Measurements from ENCODE around the gene REEP1. TPM values are rescaled to one million over a fixed set of nuclear protein-coding genes. Genes with fewer than 3 reads are reported as not detected.

Gene REEP1
- total and polyA plus RNA-seq, 9 of the 15 experiments (the other 6 are each of a cell fraction or from before 2014, with no cell fraction given) = 0.11 to 0.67 (median 0.13) TPM

DNA sequence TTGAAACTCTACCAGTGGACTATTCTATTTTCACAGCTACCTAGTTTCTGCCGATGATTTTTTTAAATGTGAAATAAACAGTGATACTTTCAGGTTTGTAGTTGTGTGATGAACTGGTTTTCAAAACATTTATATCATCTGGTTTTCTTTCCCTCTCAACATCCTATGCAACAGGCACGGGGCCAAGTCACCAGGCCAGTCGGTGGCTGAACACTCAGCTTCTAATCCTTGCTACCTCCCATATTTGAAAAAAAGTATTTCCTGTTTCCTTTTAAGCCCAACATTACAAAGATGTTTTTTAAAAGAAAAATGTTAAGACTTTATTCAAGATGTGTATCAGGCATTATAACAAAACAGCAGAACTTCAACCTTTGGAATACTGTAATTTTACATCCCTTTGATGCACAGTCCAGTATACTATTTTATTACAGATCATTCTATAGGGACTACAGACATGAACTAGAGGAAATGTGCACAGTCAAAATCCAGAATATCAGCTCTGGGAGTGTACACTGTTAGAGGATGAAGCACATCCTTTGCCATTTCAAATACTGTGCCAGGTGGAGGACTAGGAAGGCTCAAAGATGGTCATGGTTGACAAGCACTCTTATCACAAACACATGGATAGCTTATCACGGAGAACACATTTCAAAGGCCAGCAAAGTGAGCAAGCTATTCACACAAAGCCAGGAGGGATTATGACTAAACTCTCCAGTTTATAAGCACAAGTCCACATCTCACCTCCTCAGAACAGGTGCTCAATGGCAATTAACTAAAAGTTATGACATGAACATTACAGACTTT is 123.5 kb downstream of the REEP1 start (continued):
- TF ChIP-seq, protein P1, sequence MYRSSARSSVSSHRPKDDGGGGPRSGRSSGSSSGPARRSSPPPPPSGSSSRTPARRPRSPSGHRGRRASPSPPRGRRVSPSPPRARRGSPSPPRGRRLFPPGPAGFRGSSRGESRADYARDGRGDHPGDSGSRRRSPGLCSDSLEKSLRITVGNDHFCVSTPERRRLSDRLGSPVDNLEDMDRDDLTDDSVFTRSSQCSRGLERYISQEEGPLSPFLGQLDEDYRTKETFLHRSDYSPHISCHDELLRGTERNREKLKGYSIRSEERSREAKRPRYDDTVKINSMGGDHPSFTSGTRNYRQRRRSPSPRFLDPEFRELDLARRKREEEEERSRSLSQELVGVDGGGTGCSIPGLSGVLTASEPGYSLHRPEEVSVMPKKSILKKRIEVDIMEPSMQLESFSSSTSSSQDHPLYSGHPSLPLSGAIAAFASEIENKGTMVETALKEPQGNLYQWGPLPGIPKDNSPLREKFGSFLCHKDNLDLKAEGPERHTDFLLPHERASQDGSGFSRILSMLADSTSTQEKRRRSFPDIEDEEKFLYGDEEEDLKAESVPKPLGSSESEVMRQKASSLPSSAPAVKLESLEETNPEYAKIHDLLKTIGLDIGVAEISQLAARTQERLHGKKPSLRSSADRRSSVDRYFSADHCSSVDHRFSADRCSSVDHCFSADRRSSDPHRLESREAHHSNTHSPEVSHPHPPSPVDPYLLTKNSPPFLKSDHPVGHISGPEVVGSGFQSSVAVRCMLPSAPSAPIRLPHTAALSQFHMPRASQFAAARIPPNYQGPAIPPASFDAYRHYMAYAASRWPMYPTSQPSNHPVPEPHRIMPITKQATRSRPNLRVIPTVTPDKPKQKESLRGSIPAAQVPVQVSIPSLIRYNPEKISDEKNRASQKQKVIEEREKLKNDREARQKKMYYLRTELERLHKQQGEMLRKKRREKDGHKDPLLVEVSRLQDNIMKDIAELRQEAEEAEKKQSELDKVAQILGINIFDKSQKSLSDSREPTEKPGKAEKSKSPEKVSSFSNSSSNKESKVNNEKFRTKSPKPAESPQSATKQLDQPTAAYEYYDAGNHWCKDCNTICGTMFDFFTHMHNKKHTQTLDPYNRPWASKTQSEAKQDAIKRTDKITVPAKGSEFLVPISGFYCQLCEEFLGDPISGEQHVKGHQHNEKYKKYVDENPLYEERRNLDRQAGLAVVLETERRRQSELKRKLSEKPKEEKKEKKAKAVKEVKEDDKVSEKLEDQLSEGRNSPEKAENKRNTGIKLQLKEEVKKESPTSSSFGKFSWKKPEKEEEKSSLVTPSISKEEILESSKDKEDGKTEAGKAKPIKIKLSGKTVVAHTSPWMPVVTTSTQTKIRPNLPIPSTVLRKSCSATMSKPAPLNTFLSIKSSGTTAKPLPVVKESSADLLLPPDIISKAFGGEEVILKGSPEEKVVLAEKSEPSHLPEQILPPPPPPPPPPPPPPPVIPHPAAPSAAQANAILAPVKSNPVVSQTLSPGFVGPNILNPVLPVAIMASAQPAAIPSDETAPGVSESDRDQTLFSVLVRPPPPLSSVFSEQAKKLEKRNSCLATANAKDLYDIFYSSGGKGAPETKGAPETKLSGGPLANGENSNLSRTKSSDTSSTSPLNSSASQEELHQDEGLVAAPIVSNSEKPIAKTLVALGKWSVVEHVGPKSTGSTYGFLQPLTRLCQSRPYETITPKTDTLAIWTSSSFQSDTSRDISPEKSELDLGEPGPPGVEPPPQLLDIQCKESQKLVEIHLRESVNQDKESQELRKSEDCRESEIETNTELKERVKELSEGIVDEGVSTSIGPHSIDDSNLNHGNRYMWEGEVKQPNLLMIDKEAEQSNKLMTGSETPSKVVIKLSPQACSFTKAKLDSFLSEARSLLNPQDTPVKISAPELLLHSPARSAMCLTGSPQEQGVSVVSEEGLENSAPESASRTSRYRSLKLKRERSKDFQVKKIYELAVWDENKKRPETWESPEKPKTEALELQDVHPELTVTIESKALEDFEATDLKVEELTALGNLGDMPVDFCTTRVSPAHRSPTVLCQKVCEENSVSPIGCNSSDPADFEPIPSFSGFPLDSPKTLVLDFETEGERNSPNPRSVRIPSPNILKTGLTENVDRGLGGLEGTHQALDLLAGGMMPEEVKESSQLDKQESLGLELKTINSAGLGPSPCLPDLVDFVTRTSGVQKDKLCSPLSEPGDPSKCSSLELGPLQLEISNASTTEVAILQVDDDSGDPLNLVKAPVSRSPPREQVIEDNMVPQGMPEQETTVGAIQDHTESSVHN (IDR thresholded peaks at IDR 0.05; ENCODE audit: borderline replicate concordance in 1 of 2, low read depth in 1 of 2) = no peak
- TF ChIP-seq ZNF584 (CRISPR knock-in tag; IDR thresholded peaks at IDR 0.05; ENCODE audit: low read depth) = peak; percentile 45; the same call in 1 of the 2 replicates
- no peak for TF ChIP-seq HNRNPK (IDR thresholded peaks at IDR 0.05; ENCODE audit: low read depth, low read length, poor library complexity, severe bottlenecking)
- peak; percentile 91 for TF ChIP-seq MTA1 (IDR thresholded peaks at IDR 0.05; ENCODE audit: borderline replicate concordance)
- TF ChIP-seq, protein P2, sequence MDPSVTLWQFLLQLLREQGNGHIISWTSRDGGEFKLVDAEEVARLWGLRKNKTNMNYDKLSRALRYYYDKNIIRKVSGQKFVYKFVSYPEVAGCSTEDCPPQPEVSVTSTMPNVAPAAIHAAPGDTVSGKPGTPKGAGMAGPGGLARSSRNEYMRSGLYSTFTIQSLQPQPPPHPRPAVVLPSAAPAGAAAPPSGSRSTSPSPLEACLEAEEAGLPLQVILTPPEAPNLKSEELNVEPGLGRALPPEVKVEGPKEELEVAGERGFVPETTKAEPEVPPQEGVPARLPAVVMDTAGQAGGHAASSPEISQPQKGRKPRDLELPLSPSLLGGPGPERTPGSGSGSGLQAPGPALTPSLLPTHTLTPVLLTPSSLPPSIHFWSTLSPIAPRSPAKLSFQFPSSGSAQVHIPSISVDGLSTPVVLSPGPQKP (CRISPR knock-in tag; IDR thresholded peaks at IDR 0.05) = no peak
- peak; percentile 62 for TF ChIP-seq CXXC5 (CRISPR knock-in tag; IDR thresholded peaks at IDR 0.05)
- peak; percentile 98 for TF ChIP-seq DPF2 (IDR thresholded peaks at IDR 0.05)
- TF ChIP-seq MAFG (tag; conservative IDR thresholded peaks at IDR 0.05) = peak; percentile 49; the same call in 1 of the 2 replicates
- peak; percentile 87 for TF ChIP-seq CCNT2 (IDR thresholded peaks at IDR 0.05; ENCODE audit: borderline replicate concordance, extremely low read depth, insufficient read length, low read depth, low read length)
- TF ChIP-seq ELF2 (CRISPR knock-in tag; IDR thresholded peaks at IDR 0.05) = no peak
- TF ChIP-seq, protein P3, sequence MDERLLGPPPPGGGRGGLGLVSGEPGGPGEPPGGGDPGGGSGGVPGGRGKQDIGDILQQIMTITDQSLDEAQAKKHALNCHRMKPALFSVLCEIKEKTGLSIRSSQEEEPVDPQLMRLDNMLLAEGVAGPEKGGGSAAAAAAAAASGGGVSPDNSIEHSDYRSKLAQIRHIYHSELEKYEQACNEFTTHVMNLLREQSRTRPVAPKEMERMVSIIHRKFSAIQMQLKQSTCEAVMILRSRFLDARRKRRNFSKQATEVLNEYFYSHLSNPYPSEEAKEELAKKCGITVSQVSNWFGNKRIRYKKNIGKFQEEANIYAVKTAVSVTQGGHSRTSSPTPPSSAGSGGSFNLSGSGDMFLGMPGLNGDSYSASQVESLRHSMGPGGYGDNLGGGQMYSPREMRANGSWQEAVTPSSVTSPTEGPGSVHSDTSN (CRISPR knock-in tag; IDR thresholded peaks at IDR 0.05; ENCODE audit: low read depth) = no peak
- TF ChIP-seq, protein P3 (tag; conservative IDR thresholded peaks at IDR 0.05; ENCODE audit: low read depth) = 0 out of 2 replicates have a peak, but pooled peaks have one; percentile 9
- no peak for TF ChIP-seq BMI1 (IDR thresholded peaks at IDR 0.05; ENCODE audit: low read length)
- no peak for TF ChIP-seq PCBP1 (IDR thresholded peaks at IDR 0.05; ENCODE audit: low read depth, low read length, poor library complexity, severe bottlenecking)
- no peak for TF ChIP-seq ZNF3 (CRISPR knock-in tag; IDR thresholded peaks at IDR 0.05)
